ENCODE results near the gene HIVEP3.

HIVEP3 gene

DNA sequence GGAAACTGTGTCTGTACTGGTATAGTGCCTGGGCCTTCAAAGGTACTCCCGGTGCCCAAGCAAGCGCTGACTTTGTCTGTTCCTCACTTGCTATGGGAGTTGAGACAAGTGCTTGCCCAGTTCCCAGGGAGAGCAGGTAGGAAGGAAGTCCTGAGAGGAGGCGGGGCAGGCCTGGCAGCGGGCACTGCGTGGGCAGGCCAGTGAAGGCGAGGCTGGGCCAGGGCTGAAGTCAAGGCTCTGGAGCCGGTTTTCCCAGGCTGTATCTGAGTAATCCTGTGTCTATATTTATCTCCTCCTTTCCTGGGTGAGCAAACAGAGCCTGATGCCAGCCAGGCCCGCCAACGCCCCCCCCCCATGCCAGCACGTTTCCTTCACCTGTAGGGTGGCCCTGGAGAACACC, 418.3 kb downstream of the HIVEP3 start:
- DNase-seq (ENCODE audit: low read depth): no peak

DNA sequence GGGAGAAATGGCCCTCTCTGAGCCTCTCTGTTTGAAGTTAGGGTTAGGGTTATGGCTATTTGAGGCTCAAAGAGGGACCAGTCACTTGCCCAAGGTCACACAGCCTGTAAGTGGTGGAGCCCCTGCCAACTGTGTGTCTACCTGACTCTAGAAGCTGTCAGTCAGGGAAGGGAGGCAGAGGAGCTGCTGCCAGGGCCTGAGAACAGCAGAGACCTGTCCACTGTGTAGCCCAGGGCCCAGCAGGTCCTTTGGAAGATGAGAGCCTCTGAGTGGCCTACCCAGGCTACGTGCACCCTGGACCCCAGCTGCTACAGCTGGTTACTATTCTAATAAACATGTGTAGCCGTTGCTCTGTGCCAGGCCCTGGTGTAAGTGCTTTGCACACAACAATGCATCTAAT, 419.1 kb downstream of the HIVEP3 start:
- TF ChIP-seq, protein P1, sequence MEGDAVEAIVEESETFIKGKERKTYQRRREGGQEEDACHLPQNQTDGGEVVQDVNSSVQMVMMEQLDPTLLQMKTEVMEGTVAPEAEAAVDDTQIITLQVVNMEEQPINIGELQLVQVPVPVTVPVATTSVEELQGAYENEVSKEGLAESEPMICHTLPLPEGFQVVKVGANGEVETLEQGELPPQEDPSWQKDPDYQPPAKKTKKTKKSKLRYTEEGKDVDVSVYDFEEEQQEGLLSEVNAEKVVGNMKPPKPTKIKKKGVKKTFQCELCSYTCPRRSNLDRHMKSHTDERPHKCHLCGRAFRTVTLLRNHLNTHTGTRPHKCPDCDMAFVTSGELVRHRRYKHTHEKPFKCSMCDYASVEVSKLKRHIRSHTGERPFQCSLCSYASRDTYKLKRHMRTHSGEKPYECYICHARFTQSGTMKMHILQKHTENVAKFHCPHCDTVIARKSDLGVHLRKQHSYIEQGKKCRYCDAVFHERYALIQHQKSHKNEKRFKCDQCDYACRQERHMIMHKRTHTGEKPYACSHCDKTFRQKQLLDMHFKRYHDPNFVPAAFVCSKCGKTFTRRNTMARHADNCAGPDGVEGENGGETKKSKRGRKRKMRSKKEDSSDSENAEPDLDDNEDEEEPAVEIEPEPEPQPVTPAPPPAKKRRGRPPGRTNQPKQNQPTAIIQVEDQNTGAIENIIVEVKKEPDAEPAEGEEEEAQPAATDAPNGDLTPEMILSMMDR (IDR thresholded peaks at IDR 0.05; ENCODE audit: insufficient read depth, low read depth, low read length, missing control alignments): no peak
- no peak overlapping the region for H3K4me3 ChIP-seq (ENCODE audit: low read depth, low read length)
- DNase-seq (ENCODE audit: low read depth): no peak

More for the DNA sequence above, 418.3 kb downstream of the HIVEP3 start:
- no peak overlapping the region for H3K4me3 ChIP-seq (ENCODE audit: low read depth, low read length)
- TF ChIP-seq, protein P1 (IDR thresholded peaks at IDR 0.05; ENCODE audit: insufficient read depth, low read depth, low read length, missing control alignments): no peak

DNA sequence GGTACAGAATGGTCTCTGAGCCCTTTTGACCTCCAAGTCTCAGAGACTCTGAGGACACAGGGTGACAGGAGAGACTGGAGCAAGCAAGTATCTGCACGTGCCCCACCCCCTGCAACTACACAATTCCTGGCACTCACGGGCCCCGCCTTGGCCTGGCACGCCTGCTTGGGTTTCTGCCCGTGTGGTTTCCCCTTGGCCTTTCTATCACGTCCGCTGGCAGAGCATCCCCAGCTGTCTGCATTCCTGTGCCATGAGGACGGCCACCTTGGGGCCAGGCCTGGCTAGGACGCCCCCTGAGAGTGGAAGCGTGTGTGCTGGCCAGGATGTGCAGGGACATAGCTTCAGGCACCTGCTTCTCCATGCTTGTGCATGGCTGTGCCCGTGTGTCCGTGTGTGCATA, 419.9 kb downstream of the HIVEP3 start:
- no peak overlapping the region for H3K4me3 ChIP-seq (ENCODE audit: low read depth, low read length)
- TF ChIP-seq, protein P1 (IDR thresholded peaks at IDR 0.05; ENCODE audit: insufficient read depth, low read depth, low read length, missing control alignments): no peak
- no peak for DNase-seq (ENCODE audit: low read depth)

DNA sequence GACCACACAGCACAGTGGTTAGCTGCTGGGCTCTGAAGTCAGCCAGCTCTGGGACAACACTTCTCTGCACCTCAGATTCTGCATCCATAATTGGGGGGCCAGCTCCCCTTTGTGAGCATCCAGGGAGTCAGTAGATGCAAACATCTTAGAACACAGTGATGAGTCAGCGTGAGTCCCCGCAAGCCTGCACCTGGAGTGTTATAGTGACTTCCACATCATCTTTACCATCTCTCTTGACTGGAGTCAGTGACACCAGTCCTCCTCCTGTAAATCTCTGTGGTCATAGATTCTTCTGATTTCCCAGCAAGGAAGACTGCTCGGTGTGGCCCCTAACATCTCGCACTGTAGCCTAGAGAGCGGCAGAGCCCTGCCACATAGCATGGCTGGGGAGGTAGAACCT, 420.3 kb downstream of the HIVEP3 start:
- H3K4me3 ChIP-seq (ENCODE audit: low read depth, low read length): no peak overlapping the region
- no peak for DNase-seq (ENCODE audit: low read depth)
- TF ChIP-seq, protein P1 (IDR thresholded peaks at IDR 0.05; ENCODE audit: insufficient read depth, low read depth, low read length, missing control alignments): no peak

DNA sequence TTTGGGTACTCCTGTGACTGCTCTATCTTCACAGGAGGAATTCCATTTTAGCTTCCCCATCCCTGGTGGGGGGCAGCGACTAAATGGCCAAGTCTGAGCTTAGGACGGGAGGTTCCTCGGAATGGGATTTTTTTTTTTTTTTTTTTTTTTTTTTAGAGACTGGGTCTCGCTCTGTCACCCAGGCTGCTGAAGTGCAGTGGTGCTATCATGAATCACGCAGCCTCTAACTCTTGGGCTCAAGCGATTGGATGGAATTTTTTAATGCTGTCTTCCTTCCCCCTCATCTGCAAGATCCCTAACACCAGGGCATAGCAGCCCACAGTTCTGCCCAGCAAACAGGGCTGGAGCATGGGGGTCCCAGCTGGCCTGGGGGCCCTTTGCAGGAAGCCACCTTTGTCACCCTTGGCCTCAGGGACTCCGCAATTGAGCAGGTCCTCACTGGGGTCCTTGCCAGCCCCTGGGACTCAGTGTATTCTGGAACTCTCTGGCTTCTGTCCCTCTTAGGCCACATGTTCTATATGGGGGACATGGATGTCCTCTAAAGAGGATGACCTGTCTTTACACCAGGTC, 421.2 kb downstream of the HIVEP3 start:
- TF ChIP-seq, protein P1 (IDR thresholded peaks at IDR 0.05; ENCODE audit: insufficient read depth, low read depth, low read length, missing control alignments): no peak
- DNase-seq (ENCODE audit: low read depth): no peak
- H3K4me3 ChIP-seq (ENCODE audit: low read depth, low read length): no peak overlapping the region

DNA sequence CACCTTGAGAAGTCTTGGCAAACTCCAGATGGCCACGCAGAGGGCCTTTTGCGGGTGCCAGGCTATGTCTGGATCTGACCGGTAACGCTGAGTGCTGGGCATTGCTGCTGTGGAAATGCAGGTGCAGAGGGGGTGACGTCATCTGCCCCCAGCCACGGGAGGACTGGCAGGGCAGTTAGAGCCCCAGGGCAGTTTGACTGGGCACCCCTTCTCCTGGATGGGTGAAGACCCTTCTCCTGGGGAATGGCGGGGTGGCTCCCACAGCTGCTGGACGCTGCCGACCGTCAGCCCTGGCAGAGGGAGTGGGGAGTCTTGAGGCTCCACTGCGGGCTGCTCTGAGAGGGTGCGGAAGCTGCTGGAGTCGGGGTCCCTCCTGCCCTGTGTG, 421.7 kb downstream of the HIVEP3 start:
- H3K4me3 ChIP-seq (ENCODE audit: low read depth, low read length): no peak overlapping the region
- TF ChIP-seq, protein P1 (IDR thresholded peaks at IDR 0.05; ENCODE audit: insufficient read depth, low read depth, low read length, missing control alignments): no peak
- DNase-seq (ENCODE audit: low read depth): no peak

Measured in GM12865 (cell line).